Astrocyte (in vitro differentiated cells and primary cell): ENCODE results near the gene SEMA3F. TPM values are rescaled to one million over a fixed set of nuclear protein-coding genes. Genes with fewer than 3 reads are reported as not detected.

Experiments
- DNase-seq: peaks from one replicate; pipeline ENCODE4 v3.0.0-alpha.2; 2010; ENCODE audit warnings: low read depth
- FAIRE-seq: peaks from 2 replicates; lab custom pipeline; 2011; peaks lifted over from hg19 to GRCh38; lab: Jason Lieb, UNC
- H2AFZ ChIP-seq: 2 replicates; pipeline ENCODE4 v1.6.0; 2012; ENCODE audit warnings: low read depth, low read length, inconsistent platforms
- H3K27ac ChIP-seq: 2 replicates; pipeline ENCODE4 v1.5.1; 2011; ENCODE audit warnings: low read depth, low read length, inconsistent platforms
- H3K27me3 ChIP-seq: 2 replicates; pipeline ENCODE4 v1.6.0; 2011; ENCODE audit warnings: low read length, inconsistent platforms; ENCODE audit not compliant: insufficient read depth
- H3K36me3 ChIP-seq: 2 replicates; pipeline ENCODE4 v1.5.1; 2011; ENCODE audit warnings: low read length, inconsistent platforms; ENCODE audit not compliant: insufficient read depth
- H3K4me1 ChIP-seq: 2 replicates; pipeline ENCODE4 v1.5.1; 2011; ENCODE audit warnings: low read length, inconsistent platforms; ENCODE audit not compliant: insufficient read depth
- H3K4me2 ChIP-seq: 2 replicates; pipeline ENCODE4 v1.6.0; 2012; ENCODE audit warnings: low read length, inconsistent platforms
- H3K4me3 ChIP-seq: 2 replicates; pipeline ENCODE4 v1.5.1; 2011; ENCODE audit warnings: low read depth, mild to moderate bottlenecking, low read length, inconsistent platforms; ENCODE audit not compliant: insufficient read depth
- H3K79me2 ChIP-seq: 2 replicates; pipeline ENCODE4 v1.6.0; 2012; ENCODE audit warnings: mild to moderate bottlenecking, low read length, inconsistent platforms; ENCODE audit not compliant: insufficient read depth
- H3K9ac ChIP-seq: 2 replicates; pipeline ENCODE4 v1.6.0; 2012; ENCODE audit warnings: mild to moderate bottlenecking, low read length, inconsistent platforms
- H3K9me3 ChIP-seq: 2 replicates; pipeline ENCODE4 v1.5.1; 2012; ENCODE audit warnings: low read depth, mild to moderate bottlenecking, low read length, inconsistent platforms; ENCODE audit not compliant: insufficient read depth
- H4K20me1 ChIP-seq: 2 replicates; pipeline ENCODE4 v1.6.0; 2012; ENCODE audit warnings: low read length, inconsistent platforms; ENCODE audit not compliant: insufficient read depth
- H3K27ac Mint-ChIP-seq: one replicate; pipeline ENCODE4 v1.8.0; 2021; ENCODE audit warnings: mild to moderate bottlenecking, mixed read lengths; ENCODE audit not compliant: unreplicated experiment
- H3K27me3 Mint-ChIP-seq: one replicate; pipeline ENCODE4 v1.8.0; 2021; ENCODE audit warnings: low read depth, mixed read lengths; ENCODE audit not compliant: unreplicated experiment
- H3K36me3 Mint-ChIP-seq: one replicate; pipeline ENCODE4 v1.8.0; 2021; ENCODE audit warnings: low read depth, mixed read lengths; ENCODE audit not compliant: unreplicated experiment
- H3K4me1 Mint-ChIP-seq: one replicate; pipeline ENCODE4 v1.8.0; 2021; ENCODE audit warnings: low read depth, mixed read lengths; ENCODE audit not compliant: unreplicated experiment
- H3K4me3 Mint-ChIP-seq: one replicate; pipeline ENCODE4 v1.8.0; 2021; ENCODE audit warnings: mild to moderate bottlenecking, moderate library complexity, mixed read lengths; ENCODE audit not compliant: unreplicated experiment
- H3K9me3 Mint-ChIP-seq: one replicate; pipeline ENCODE4 v1.8.0; 2021; ENCODE audit warnings: mild to moderate bottlenecking, mixed read lengths; ENCODE audit not compliant: unreplicated experiment
- EZH2 ChIP-seq: IDR thresholded peaks from 2 replicates; pipeline ENCODE4 v1.6.1; 2012; ENCODE audit warnings: mild to moderate bottlenecking, low read length, inconsistent platforms; ENCODE audit not compliant: insufficient read depth
- total RNA-seq: library from RNA; stranded (reverse); gene quantifications from 2 replicates; pipeline ENCODE4 v1.2.1, GENCODE V29; 2021
- TF ChIP-seq, protein P1 (sequence below): IDR thresholded peaks from 2 replicates; pipeline ENCODE4 v1.5.1; 2011; ENCODE audit warnings: low read depth, mild to moderate bottlenecking, inconsistent platforms, low read length, moderate library complexity; ENCODE audit not compliant: insufficient read depth

The SEMA3F gene
- total RNA-seq, 1 donor from 2014 or later, result 6.6 TPM

DNA sequence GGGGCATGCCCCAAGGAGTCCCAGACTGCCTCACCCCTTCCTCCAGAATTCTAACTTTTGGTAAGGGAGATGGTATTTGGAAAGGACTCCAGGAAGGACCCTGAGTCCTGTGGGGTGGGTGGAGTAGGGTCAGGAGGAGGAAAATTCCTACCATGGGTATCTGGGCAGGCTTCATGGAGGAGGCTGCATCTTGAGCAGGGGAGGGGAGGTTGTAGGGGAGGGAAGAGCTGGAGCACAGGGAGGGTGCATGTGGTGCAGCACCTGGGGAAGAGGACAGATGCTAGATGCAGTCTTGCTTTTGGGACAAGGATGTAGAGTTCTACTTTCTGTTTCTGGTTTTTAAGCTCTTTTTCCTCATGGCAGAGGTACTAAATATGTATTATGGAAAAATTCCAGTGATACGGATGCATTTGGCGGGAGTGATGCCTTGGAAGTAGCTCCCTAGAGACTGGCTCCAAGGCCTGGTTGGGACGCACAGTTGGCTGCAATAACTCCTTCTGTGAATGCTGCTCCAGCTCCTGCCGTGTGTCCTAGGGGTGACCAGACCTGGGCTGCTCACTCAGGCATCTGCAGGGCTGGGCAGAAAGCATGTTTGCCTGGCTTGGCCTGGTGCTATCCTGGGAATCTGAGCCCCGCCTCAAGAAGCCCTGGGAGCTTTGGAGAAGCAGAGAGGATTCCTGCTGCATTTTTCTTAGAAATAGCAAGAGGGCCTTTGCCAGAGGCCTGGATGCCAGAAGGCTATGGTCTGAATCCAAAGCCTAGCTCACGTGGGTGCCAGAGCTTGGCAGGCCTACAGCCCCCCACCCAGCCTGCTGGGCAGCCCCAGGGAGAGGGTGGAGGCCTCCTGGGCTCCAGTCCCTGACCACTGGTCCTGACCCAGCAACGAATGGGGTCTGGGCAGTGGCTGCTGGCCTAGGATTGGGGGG is 10.1 kb downstream of the SEMA3F start:
- peaks cover 4% of the 10 kb centered on the region for H4K20me1 ChIP-seq
- H3K4me3 ChIP-seq, result no peak overlapping the region
- no peaks in the 10 kb centered on the region for H3K36me3 ChIP-seq
- H3K79me2 ChIP-seq, result no peaks in the 10 kb centered on the region
- Mint-ChIP-seq H3K27me3 (peaks cover 26% of the 10 kb centered on the region), H3K4me3 (no peak overlapping the region), H3K36me3 (peaks cover 2% of the 10 kb centered on the region), H3K4me1 (peaks cover 8% of the 10 kb centered on the region), H3K9me3 (no peaks in the 10 kb centered on the region), H3K27ac (no peak overlapping the region)
- FAIRE-seq (no peak), DNase-seq (peak; percentile 75)
- H3K27ac ChIP-seq, result peak overlapping the region; percentile 16
- TF ChIP-seq, protein P1, sequence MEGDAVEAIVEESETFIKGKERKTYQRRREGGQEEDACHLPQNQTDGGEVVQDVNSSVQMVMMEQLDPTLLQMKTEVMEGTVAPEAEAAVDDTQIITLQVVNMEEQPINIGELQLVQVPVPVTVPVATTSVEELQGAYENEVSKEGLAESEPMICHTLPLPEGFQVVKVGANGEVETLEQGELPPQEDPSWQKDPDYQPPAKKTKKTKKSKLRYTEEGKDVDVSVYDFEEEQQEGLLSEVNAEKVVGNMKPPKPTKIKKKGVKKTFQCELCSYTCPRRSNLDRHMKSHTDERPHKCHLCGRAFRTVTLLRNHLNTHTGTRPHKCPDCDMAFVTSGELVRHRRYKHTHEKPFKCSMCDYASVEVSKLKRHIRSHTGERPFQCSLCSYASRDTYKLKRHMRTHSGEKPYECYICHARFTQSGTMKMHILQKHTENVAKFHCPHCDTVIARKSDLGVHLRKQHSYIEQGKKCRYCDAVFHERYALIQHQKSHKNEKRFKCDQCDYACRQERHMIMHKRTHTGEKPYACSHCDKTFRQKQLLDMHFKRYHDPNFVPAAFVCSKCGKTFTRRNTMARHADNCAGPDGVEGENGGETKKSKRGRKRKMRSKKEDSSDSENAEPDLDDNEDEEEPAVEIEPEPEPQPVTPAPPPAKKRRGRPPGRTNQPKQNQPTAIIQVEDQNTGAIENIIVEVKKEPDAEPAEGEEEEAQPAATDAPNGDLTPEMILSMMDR, result no peak
- TF ChIP-seq EZH2, result no peak
- H2AFZ ChIP-seq, result no peak overlapping the region
- H3K4me2 ChIP-seq, result peak overlapping the region; percentile 70
- H3K9me3 ChIP-seq, result no peaks in the 10 kb centered on the region
- no peaks in the 10 kb centered on the region for H3K27me3 ChIP-seq
- peaks cover 56% of the 10 kb centered on the region for H3K4me1 ChIP-seq
- H3K9ac ChIP-seq, result no peak overlapping the region

GRCh38 chr3:50165910-50166538 is 10.9 kb downstream of the SEMA3F start:
- Histone ChIP-seq H2AFZ (no peak overlapping the region), H3K9me3 (no peaks in the 10 kb centered on the region), H3K4me1 (peaks cover 60% of the 10 kb centered on the region), H3K36me3 (no peaks in the 10 kb centered on the region), H3K9ac (peak overlapping the region; percentile 13), H3K4me3 (no peak overlapping the region), H3K27me3 (no peaks in the 10 kb centered on the region), H4K20me1 (peaks cover 4% of the 10 kb centered on the region), H3K4me2 (peak overlapping the region; percentile 70), H3K79me2 (no peaks in the 10 kb centered on the region), H3K27ac (peak overlapping the region; percentile 16)
- peaks cover 26% of the 10 kb centered on the region for H3K27me3 Mint-ChIP-seq
- peak; percentile 16 for DNase-seq
- H3K4me1 Mint-ChIP-seq, result peaks cover 8% of the 10 kb centered on the region
- no peak for TF ChIP-seq EZH2
- TF ChIP-seq, protein P1, result no peak
- peaks cover 2% of the 10 kb centered on the region for H3K36me3 Mint-ChIP-seq
- no peak overlapping the region for H3K4me3 Mint-ChIP-seq
- no peak for FAIRE-seq
- H3K9me3 Mint-ChIP-seq, result no peaks in the 10 kb centered on the region
- no peak overlapping the region for H3K27ac Mint-ChIP-seq
